Calu3 (cell line): ENCODE results near the gene MTARC2. TPM values are rescaled to one million over a fixed set of nuclear protein-coding genes. Genes with fewer than 3 reads are reported as not detected.

Experiments
- BruUV-seq: library from RNA; stranded (reverse); fragments of 400-500 nt; replicated peaks from 2 replicates; lab custom pipeline; 2021; lab: Mats Ljungman, UMichigan
- CTCF ChIA-PET: fragments of 300-600 bp; sonication (Branson Sonifier 250); formaldehyde crosslinking; loops from one replicate; lab custom pipeline; 2022; ENCODE audit warnings: antibody characterized with exemption; lab: Charles Lee
- DNase-seq: peaks from one replicate; pipeline ENCODE4 v3.0.0; 2022
- H3K27ac Mint-ChIP-seq: one replicate; pipeline ENCODE4 v1.8.0; 2022; ENCODE audit warnings: mixed read lengths; ENCODE audit not compliant: unreplicated experiment
- H3K27me3 Mint-ChIP-seq: one replicate; pipeline ENCODE4 v1.8.0; 2022; ENCODE audit warnings: mixed read lengths; ENCODE audit not compliant: unreplicated experiment
- H3K36me3 Mint-ChIP-seq: one replicate; pipeline ENCODE4 v1.8.0; 2022; ENCODE audit warnings: mild to moderate bottlenecking, moderate library complexity, mixed read lengths; ENCODE audit not compliant: insufficient read depth, unreplicated experiment
- H3K4me1 Mint-ChIP-seq: one replicate; pipeline ENCODE4 v1.8.0; 2022; ENCODE audit warnings: mild to moderate bottlenecking, low read depth, mixed read lengths; ENCODE audit not compliant: unreplicated experiment
- H3K4me3 Mint-ChIP-seq: one replicate; pipeline ENCODE4 v1.8.0; 2022; ENCODE audit warnings: mild to moderate bottlenecking, low read depth, moderate library complexity, mixed read lengths; ENCODE audit not compliant: unreplicated experiment
- H3K9me3 Mint-ChIP-seq: one replicate; pipeline ENCODE4 v1.8.0; 2022; ENCODE audit warnings: low read depth, mixed read lengths; ENCODE audit not compliant: unreplicated experiment
- CTCF ChIP-seq: fragments of 200-600 bp; IDR thresholded peaks from one replicate; pipeline ENCODE4 v1.8.0; 2022; ENCODE audit warnings: antibody characterized with exemption; ENCODE audit not compliant: unreplicated experiment
- intact Hi-C: fragments of 100-400 bp; cut with micrococcal nuclease; formaldehyde crosslinking; loops from one replicate; pipeline ENCODE4 v1.10.0; 2022; ENCODE audit not compliant: unreplicated experiment
- total RNA-seq: library from RNA; stranded (reverse); gene quantifications from 2 replicates; pipeline ENCODE4 v1.2.3, GENCODE V29; 2022

MTARC2 gene
- total RNA-seq, 1 experiment from 2014 or later: 16.4 TPM

- H3K4me3 Mint-ChIP-seq: no peak overlapping the region
- TF ChIP-seq CTCF: no peak
- H3K27ac Mint-ChIP-seq: no peak overlapping the region
- intact Hi-C loops: no loop called here
- H3K4me1 Mint-ChIP-seq: peaks cover 8% of the 10 kb centered on the region
- no peak for DNase-seq
- no peaks in the 10 kb centered on the region for H3K27me3 Mint-ChIP-seq
- CTCF ChIA-PET: no interaction called here
- no peaks in the 10 kb centered on the region for H3K36me3 Mint-ChIP-seq
- no TSS peak for BruUV-seq
- H3K9me3 Mint-ChIP-seq: no peaks in the 10 kb centered on the region
Measured at GRCh38 chr1:220759147-220759546, 11.0 kb downstream of the MTARC2 start.

GRCh38 chr1:220761688-220762427 is 13.7 kb downstream of the MTARC2 start:
- no TSS peak for BruUV-seq
- CTCF ChIA-PET: no interaction called here
- Mint-ChIP-seq H3K4me1 (peaks cover 8% of the 10 kb centered on the region), H3K4me3 (no peak overlapping the region), H3K27ac (no peak overlapping the region), H3K9me3 (no peaks in the 10 kb centered on the region), H3K36me3 (no peaks in the 10 kb centered on the region), H3K27me3 (no peaks in the 10 kb centered on the region)
- DNase-seq: no peak
- no peak for TF ChIP-seq CTCF
- intact Hi-C loops: no loop called here

GRCh38 chr1:220764757-220765156 is 16.6 kb downstream of the MTARC2 start:
- no peak for DNase-seq
- no TSS peak for BruUV-seq
- CTCF ChIA-PET: no interaction called here
- intact Hi-C loops: no loop called here
- Mint-ChIP-seq H3K4me1 (peaks cover 8% of the 10 kb centered on the region), H3K27ac (no peak overlapping the region), H3K36me3 (no peaks in the 10 kb centered on the region), H3K27me3 (no peaks in the 10 kb centered on the region), H3K4me3 (no peak overlapping the region), H3K9me3 (no peaks in the 10 kb centered on the region)
- TF ChIP-seq CTCF: no peak

- Mint-ChIP-seq H3K4me3 (no peak overlapping the region), H3K36me3 (no peaks in the 10 kb centered on the region), H3K9me3 (no peaks in the 10 kb centered on the region), H3K27me3 (no peaks in the 10 kb centered on the region), H3K4me1 (no peaks in the 10 kb centered on the region), H3K27ac (no peak overlapping the region)
- CTCF ChIA-PET: no interaction called here
- TF ChIP-seq CTCF: no peak
- BruUV-seq: no TSS peak
- intact Hi-C loops: no loop called here
- no peak for DNase-seq
Measured at GRCh38 chr1:220767312-220768125, 19.4 kb downstream of the MTARC2 start.
